Gastrocnemius medialis (tissue), 4 donors: Measurements from ENCODE around the gene PTPRN2.

Experiments used
- CTCF ChIP-seq, 5 experiments: fragments of 450-650 bp in 3 of 5; fragments of 200-600 bp in 2 of 5; sonication (generic) in 2 of 5; IDR thresholded peaks in 4 of 5; conservative IDR thresholded peaks in 1 of 5; 1 replicate in 4 of 5; 2 replicates in 1 of 5; pipeline ENCODE4 v1.5.1; 2016 to 2019; ENCODE audit warnings: antibody characterized with exemption in 5 of 5, mild to moderate bottlenecking in 3 of 5, moderate library complexity in 3 of 5
- POLR2A ChIP-seq, 2 donors: fragments of 450-650 bp; IDR thresholded peaks; one replicate each; pipeline ENCODE4 v1.6.1; 2017; ENCODE audit warnings: antibody characterized with exemption in 2 of 2, mild to moderate bottlenecking in 2 of 2, moderate library complexity in 2 of 2

- TF ChIP-seq CTCF (IDR thresholded peaks at IDR 0.05 in 4 of 5, conservative IDR thresholded peaks at IDR 0.05 in 1 of 5) (no peak), POLR2A (IDR thresholded peaks at IDR 0.05) (no peak)
Observed at GRCh38 chr7:158356454-158356853, 231.2 kb downstream of the PTPRN2 start.
